Skin of body (tissue), 2 donors: ENCODE data around the gene KPNA2. TPM values are rescaled to one million over a fixed set of nuclear protein-coding genes. Genes with fewer than 3 reads are reported as not detected.

Experiments used
- DNase-seq: peaks from one replicate; lab custom pipeline; 2025; lab: John Stamatoyannopoulos, UW
- total RNA-seq: library from RNA; depleted of rRNA; stranded (reverse); fragments of >200 nt; gene quantifications from one replicate; pipeline ENCODE4 v1.2.3, GENCODE V29; 2014

Gene KPNA2
- total RNA-seq, 1 donor from 2014 or later, result 29.9 TPM

DNA sequence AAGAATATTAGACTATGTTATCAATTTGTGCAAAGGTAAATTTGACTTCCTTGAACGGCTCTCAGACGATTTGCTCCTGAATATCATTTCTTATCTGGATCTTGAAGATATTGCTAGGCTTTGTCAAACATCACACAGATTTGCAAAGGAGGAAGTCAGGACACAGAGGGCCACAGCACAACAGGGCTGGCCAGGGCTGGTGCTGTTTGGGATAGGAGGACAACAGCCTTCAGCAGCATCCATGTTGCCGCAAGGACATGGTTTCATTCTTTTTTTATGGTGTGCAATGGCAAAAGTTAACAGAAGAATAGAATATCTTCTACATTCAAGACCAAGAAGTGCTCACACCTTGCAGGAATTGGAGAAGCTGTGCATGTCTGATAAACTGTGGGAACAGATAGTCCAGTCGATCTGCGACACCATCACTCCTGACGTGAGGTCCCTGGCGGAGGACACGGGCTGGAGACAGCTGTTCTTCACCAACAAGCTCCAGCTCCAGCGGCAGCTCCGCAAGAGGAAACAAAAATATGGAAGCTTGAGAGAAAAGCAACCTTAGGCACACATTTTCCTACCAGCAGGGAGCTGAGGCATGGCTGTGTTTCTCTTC is 59.8 kb downstream of the KPNA2 start:
- DNase-seq, result no peak

DNA sequence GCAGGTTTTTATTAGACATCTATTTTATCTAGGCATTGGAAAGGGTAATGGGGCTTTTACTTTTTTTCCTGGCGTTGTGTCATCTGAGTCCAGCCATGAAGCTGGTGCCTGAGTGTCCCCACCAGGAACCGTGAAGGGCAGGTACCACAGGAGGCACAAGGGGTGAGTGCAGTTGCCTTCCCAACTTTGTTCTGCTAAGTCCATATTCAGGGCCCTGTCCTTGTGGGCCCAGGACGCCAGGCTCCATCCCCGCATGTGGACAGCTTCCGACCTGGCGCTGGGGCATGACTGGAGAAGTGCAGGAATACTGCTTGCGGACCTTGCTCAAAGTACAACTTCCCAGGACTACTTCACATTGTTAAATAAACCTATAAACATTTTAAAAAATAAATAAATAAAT is 60.6 kb downstream of the KPNA2 start:
- no peak for DNase-seq

Other genes starting within 250 kb of the KPNA2 start
- 86.4 TPM for gene BPTF, start 210.2 kb upstream of the KPNA2 start, total RNA-seq
- 11.1 TPM for gene C17orf58, start 39.3 kb upstream of the KPNA2 start, total RNA-seq
- gene AMZ2, start 212.3 kb downstream of the KPNA2 start, total RNA-seq, result 37.1 TPM